ENCODE results near the gene ELP5.

GRCh38 chr17:7232114-7232513, 19.9 kb upstream of the ELP5 start:
- TF ChIP-seq CTCF (IDR thresholded peaks at IDR 0.05): no peak
- no peak for TF ChIP-seq EZH2 (IDR thresholded peaks at IDR 0.05; ENCODE audit: borderline replicate concordance, insufficient read depth, low read depth, low read length, poor library complexity, severe bottlenecking)

Data from B cell (primary cell).